Measurements from ENCODE around the gene NTMT2. TPM values are rescaled to one million over a fixed set of nuclear protein-coding genes. Genes with fewer than 3 reads are reported as not detected.
"Not testable (repeated sequence)": the region's sequence is repeated elsewhere in the genome, so short reads cannot be mapped to it uniquely, and the experiment has no call there.

NTMT2 gene
- total RNA-seq, 1 experiment from 2014 or later = not detected

DNA sequence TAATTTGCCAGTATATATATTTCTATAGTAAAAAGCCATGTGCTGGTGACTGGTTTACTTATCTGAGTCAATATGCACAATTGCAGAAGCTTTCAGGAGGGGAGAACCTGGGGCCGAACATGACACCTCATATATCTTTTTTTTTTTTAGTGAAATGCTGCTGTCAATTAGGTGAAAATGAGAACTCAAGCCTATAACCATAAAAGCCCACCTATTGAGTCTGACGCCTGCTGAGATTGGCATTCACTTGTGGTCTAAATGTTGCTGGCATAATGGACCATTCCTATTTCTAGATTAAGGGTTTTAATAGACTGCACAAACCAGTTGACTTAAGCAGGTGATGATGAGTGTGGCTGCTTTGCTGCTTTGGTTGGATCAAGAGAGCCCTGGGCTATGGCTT, 10.8 kb downstream of the NTMT2 start:
- no peak for DNase-seq (ENCODE audit: low read depth)

GRCh38 chr1:170157820-170158219, 12.1 kb downstream of the NTMT2 start:
- no peak for DNase-seq (ENCODE audit: low read depth)

- DNase-seq (ENCODE audit: low read depth) = peak; percentile 85
Measured at GRCh38 chr1:170162459-170163246, 16.9 kb downstream of the NTMT2 start.

GRCh38 chr1:170164103-170164763, 18.5 kb downstream of the NTMT2 start:
- DNase-seq (ENCODE audit: low read depth) = no peak

DNA sequence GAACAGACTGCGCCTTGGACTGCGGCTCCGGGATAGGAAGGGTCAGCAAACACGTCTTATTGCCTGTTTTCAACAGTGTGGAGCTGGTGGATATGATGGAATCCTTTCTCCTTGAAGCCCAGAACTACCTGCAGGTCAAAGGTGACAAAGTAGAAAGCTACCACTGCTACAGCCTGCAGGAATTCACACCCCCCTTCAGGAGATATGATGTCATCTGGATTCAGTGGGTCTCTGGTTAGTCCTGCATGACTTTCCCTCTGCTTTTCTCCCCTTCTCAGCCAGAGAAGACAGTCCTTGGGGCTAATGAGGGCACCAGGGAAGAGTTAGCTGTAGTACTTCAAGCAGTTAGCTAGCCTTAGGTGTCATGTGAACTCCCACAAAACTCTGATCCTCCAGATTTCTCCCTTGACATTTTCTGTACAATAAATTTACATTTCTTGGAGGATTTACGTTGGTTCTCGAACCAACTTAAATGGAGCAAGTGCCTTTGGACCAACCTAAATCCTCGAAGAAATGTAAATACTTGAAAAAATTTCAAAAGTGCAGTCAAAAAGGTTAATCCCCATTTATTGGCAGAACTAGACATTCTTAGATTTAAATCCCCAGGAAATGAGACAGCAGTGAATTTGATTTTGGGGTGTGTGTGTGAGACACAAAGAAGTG, 20.9 kb downstream of the NTMT2 start:
- no peak for DNase-seq (ENCODE audit: low read depth)

- peak; percentile 55 for DNase-seq (ENCODE audit: low read depth)
Measured at GRCh38 chr1:170168265-170168664, 22.5 kb downstream of the NTMT2 start.

GRCh38 chr1:170170513-170170912, 24.8 kb downstream of the NTMT2 start:
- DNase-seq (ENCODE audit: low read depth) = not testable (repeated sequence)

DNA sequence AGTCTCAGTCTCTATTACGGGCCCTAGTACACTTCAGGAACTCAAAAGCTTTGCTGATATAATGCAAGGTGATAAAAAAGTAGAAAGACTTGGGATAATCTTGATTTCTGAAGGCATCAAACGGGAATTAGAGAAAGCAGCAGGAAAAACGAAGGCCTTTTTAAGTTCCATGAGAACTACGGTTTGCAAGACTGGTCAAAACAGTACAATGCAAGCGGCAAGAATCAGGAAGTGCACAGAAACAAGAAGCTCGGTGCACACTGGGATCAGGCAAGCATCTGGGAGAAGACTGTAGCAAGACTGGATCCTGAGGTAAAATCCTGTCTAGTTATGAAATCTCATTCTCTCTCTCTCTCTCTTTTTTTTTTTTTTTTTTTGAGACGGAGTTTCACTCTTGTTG, 28.6 kb downstream of the NTMT2 start:
- no peak for DNase-seq (ENCODE audit: low read depth)

DNA sequence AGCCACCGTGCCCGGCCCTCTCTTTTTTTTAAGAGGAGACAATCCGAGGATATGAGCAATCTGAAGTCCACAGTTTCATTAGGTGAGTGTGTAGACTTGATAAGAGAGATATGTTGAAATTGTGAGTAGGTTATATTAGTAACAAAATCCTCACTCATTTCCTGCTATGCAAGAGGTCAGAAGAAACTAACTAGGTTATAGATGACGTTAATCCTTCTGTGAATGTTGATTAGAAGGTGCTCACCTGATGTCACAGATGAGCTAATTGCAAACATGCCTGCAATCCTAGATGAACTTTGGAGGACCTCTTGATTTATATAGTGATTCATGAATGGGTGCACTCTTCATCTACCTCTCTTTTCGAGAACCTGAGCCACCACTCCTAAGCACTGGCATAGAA, 29.3 kb downstream of the NTMT2 start:
- DNase-seq (ENCODE audit: low read depth) = no peak

- no peak for DNase-seq (ENCODE audit: low read depth)
Measured at GRCh38 chr1:170175484-170175883, 29.7 kb downstream of the NTMT2 start.

DNA sequence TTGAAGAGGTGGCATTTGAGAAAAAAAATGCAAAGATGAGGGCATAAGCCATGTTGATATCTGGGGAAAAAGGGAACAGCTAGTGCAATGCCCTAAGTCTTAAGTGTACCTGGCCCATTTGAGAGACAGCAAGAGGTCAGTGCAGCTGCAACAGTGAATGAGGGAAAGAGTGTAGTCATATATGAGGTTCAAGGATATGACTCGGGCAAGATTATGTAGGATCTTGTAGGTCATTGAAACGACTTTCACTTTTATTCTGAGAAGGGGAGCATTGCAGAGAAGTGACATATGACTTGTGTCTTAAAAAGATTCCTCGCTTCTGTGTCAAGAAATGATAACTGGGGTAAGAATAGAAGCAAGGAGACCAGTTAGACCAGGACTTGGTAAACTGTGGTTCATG, 31.0 kb downstream of the NTMT2 start:
- no peak for DNase-seq (ENCODE audit: low read depth)

- DNase-seq (ENCODE audit: low read depth) = no peak
Measured at GRCh38 chr1:170182442-170182841, 36.7 kb downstream of the NTMT2 start.

DNA sequence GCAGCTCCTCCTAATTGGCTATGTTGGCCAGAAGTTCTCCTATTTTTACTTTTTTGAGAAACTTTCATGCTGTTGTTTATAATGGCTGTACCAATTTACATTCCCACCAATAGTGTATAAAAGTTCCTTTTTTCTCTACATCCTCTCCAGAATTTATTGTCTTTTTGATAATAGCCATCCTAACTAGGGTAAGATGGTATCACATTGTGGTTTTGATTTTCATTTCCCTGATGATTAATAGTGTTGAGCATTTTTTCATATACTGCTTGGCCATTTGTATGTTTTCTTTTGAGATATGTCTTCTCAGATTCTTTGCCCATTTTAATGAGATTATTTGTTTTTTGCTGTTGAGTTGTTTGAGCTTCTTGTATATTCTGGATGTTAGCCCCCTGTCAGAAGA, 46.8 kb downstream of the NTMT2 start:
- peak; percentile 6 for DNase-seq (ENCODE audit: low read depth)

- peak; percentile 10 for DNase-seq (ENCODE audit: low read depth)
Measured at GRCh38 chr1:170194451-170194850, 48.7 kb downstream of the NTMT2 start.

DNA sequence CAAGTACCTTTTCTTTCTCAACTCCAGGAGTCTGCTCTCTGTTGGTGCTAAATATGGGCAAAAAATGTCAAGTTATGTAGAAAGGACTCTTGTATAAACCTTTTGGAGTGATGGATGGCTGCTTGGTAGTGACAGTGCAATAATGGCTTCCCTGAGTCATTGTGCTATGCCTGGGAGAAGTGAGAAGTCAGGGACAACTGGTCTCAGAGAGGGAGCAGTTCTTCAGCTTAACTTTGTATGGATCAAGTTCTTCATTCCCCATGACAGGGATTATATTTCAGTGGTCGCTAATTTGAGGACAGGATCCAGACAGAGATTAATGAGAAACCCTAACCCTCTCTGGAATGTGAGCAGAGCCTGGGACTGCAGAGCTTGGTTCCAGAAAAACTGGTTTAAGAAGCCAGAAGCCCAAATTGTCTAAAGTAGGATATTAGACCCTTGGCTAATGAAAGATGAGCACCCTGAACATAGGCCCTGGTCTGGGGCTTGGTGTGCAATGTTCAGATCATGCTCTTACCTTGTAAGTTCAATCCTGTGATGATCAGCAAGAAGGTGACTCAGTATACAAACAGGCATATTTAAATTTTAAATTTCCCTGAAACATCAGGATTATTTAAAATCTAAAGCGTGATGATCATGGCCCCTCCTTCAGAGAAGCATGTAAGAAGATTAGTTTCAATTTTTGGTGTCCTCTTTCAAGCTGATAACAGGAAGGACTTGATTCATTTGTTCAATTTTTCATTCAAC, 50.9 kb downstream of the NTMT2 start:
- peak; percentile 24 for DNase-seq (ENCODE audit: low read depth)

GRCh38 chr1:170198090-170198489, 52.3 kb downstream of the NTMT2 start:
- no peak for DNase-seq (ENCODE audit: low read depth)

- DNase-seq (ENCODE audit: low read depth) = no peak
Measured at GRCh38 chr1:170198584-170198983, 52.8 kb downstream of the NTMT2 start.

DNA sequence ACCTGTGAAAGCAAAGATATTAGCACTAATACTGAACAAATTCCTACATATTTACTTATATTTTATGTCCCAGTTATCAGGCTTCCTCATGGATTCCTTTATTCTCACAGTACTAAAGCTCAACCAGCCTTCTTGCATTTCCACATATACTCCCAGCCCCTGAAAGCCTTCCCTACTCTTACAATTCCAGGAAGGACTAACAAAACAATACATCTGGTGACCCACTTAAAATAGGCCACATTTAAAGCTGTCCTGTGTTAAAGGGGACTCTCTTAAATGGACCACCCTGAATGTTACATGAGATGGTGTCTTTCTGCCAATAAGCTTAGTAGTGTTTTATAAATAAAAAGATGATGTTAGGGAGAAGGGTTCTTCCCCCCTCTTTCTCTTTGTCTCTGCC, 54.4 kb downstream of the NTMT2 start:
- no peak for DNase-seq (ENCODE audit: low read depth)

- DNase-seq (ENCODE audit: low read depth) = no peak
Measured at GRCh38 chr1:170200621-170201397, 55.0 kb downstream of the NTMT2 start.

- no peak for DNase-seq (ENCODE audit: low read depth)
Measured at GRCh38 chr1:170203693-170204092, 57.9 kb downstream of the NTMT2 start.

GRCh38 chr1:170204121-170204520, 58.4 kb downstream of the NTMT2 start:
- no peak for DNase-seq (ENCODE audit: low read depth)

All from M059J (cell line).